GM23248 (cell line): Measurements from ENCODE around the gene PIGN. TPM values are rescaled to one million over a fixed set of nuclear protein-coding genes. Genes with fewer than 3 reads are reported as not detected.

ENCODE experiments used
- DNase-seq: peaks from one replicate; pipeline ENCODE4 v3.0.0-alpha.2; 2015
- H2AFZ ChIP-seq: fragments of 200-600 bp; sonication (generic); 2 replicates; pipeline ENCODE4 v1.6.1; 2016; ENCODE audit warnings: antibody characterized with exemption
- H3F3A ChIP-seq: fragments of 200-600 bp; sonication (generic); 2 replicates; pipeline ENCODE4 v1.6.1; 2016; ENCODE audit warnings: mild to moderate bottlenecking, antibody characterized with exemption, mixed run types; ENCODE audit not compliant: insufficient read depth
- H3K27ac ChIP-seq: fragments of 200-600 bp; sonication (generic); 2 replicates; pipeline ENCODE4 v1.5.1; 2016; ENCODE audit warnings: mild to moderate bottlenecking
- H3K27me3 ChIP-seq: fragments of 200-600 bp; sonication (generic); replicated peaks from 2 replicates; pipeline ENCODE4 v1.6.1; 2016; ENCODE audit warnings: mild to moderate bottlenecking; ENCODE audit not compliant: insufficient read depth
- H3K36me3 ChIP-seq: fragments of 200-600 bp; sonication (generic); 2 replicates; pipeline ENCODE4 v1.6.1; 2016; ENCODE audit warnings: low read depth, mild to moderate bottlenecking
- H3K4me1 ChIP-seq: fragments of 200-600 bp; sonication (generic); 2 replicates; pipeline ENCODE4 v1.6.1; 2016; ENCODE audit warnings: mild to moderate bottlenecking; ENCODE audit not compliant: insufficient read depth
- H3K4me2 ChIP-seq: fragments of 200-600 bp; sonication (generic); one replicate; pipeline ENCODE4 v1.6.1; 2016; ENCODE audit warnings: mild to moderate bottlenecking; ENCODE audit not compliant: unreplicated experiment
- H3K4me3 ChIP-seq: fragments of 200-600 bp; sonication (generic); 2 replicates; pipeline ENCODE4 v1.5.1; 2016; ENCODE audit warnings: mild to moderate bottlenecking
- H3K79me2 ChIP-seq: fragments of 200-600 bp; sonication (generic); 2 replicates; pipeline ENCODE4 v1.6.1; 2016; ENCODE audit warnings: mild to moderate bottlenecking; ENCODE audit not compliant: insufficient read depth
- H3K9ac ChIP-seq: fragments of 200-600 bp; sonication (generic); 2 replicates; pipeline ENCODE4 v1.6.1; 2016; ENCODE audit warnings: mild to moderate bottlenecking
- H3K9me2 ChIP-seq: fragments of 200-600 bp; sonication (generic); 2 replicates; pipeline ENCODE4 v1.6.1; 2016; ENCODE audit warnings: mixed run types, mild to moderate bottlenecking, moderate library complexity; ENCODE audit not compliant: insufficient read depth
- H3K9me3 ChIP-seq: fragments of 200-600 bp; sonication (generic); one replicate; pipeline ENCODE4 v1.6.1; 2017; ENCODE audit warnings: low read depth
- H4K20me1 ChIP-seq: fragments of 200-600 bp; sonication (generic); 2 replicates; pipeline ENCODE4 v1.6.0; 2016; ENCODE audit not compliant: insufficient read depth
- EZH2 ChIP-seq: fragments of 200-600 bp; sonication (generic); IDR thresholded peaks from 2 replicates; pipeline ENCODE4 v1.6.1; 2018; ENCODE audit warnings: antibody characterized with exemption, mild to moderate bottlenecking; ENCODE audit not compliant: insufficient read depth, poor library complexity, severe bottlenecking
- EZH2phosphoT487 ChIP-seq: fragments of 200-600 bp; sonication (generic); IDR thresholded peaks from 2 replicates; pipeline ENCODE4 v1.6.1; 2018; ENCODE audit warnings: antibody characterized with exemption, moderate library complexity, mild to moderate bottlenecking, low read depth; ENCODE audit not compliant: insufficient read depth
- WGBS, 2 experiments: methylation state at CpG; one replicate each; pipeline ENCODE4 v1.1.6; 2015 to 2017; ENCODE audit warnings: low lambda C conversion rate in 2 of 2, low coverage in 1 of 2; ENCODE audit errors: missing lambda C conversion rate in 2 of 2; 5-methylcytosine and 5-hydroxymethylcytosine counted together
- in situ Hi-C: fragments of 300-500 bp; cut with MboI; formaldehyde crosslinking; loops from 2 replicates; pipeline ENCODE4 v1.15.0; 2020
- polyA plus RNA-seq: library from polyadenylated mRNA; unstranded; fragments of >200 nt; fragmentation: Nextera tagmentation; extraction: Ambion mirVana; gene quantifications from 2 replicates; pipeline ENCODE4 v1.2.1, GENCODE V29; 2016
- total RNA-seq: library from RNA; depleted of rRNA; stranded (reverse); fragments of >200 nt; shearing (Covaris generic); gene quantifications from 2 replicates; pipeline ENCODE4 v1.2.3, GENCODE V29; 2014; rRNA removed

PIGN gene
- total and polyA plus RNA-seq, 2 experiments from 2014 or later = 16.0 to 27.2 TPM

DNA sequence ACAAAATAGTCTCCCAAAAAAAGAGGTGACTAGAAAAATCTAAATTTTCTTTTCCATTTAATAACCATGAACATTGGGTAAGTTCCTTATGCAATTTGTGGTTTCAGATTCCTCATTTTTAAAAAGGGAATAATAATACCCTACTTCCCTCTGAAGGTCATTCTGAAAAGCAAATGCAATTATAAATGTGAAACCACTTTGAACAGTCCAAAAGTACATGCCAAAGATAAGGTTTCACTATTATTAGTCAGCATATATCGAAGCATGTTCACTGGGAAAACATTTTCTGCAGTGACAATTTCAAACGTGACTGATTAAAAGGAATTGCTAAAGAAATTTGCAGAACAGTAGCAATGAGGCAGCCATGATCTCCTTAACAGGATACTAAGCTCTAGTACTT lies 193.9 kb downstream of the PIGN start:
- Histone ChIP-seq H3K27ac (peak overlapping the region; percentile 90), H3K27me3 (no peaks in the 10 kb centered on the region), H4K20me1 (no peaks in the 10 kb centered on the region), H3K9me3 (no peaks in the 10 kb centered on the region), H3K4me2 (peak overlapping the region; percentile 67), H2AFZ (peak overlapping the region; percentile 49), H3K4me1 (peaks cover 47% of the 10 kb centered on the region), H3K9me2 (no peaks in the 10 kb centered on the region), H3K9ac (peak overlapping the region; percentile 66), H3K4me3 (peak overlapping the region; percentile 42), H3K79me2 (no peaks in the 10 kb centered on the region), H3F3A (peaks cover 44% of the 10 kb centered on the region), H3K36me3 (no peaks in the 10 kb centered on the region)
- in situ Hi-C loops = no loop called here
- TF ChIP-seq EZH2 = no peak
- no peak for TF ChIP-seq EZH2phosphoT487
- WGBS, 2 experiments = 0 to 3% methylated on average over 2 of the region's 2 CpGs
- DNase-seq = peak; percentile 71

DNA sequence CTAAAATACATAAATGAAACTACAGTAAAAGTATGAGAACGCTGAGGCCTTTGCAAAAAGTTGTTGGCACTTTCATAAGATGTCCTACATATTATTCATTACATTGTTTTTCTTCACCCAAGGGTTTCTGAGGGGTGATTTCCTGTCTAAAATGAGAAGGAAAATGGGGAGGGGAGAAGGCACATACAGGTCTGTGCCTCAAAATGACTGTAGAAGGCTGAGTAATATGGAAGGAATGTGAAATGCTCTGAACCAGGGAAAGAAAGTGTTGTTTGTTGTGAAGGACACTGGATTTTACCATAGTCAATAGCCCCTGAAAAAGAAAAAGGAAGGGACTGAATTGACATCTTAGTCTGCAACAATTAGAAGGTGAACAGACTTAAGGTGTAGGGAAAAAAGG lies 194.6 kb downstream of the PIGN start:
- Histone ChIP-seq H3K27me3 (no peaks in the 10 kb centered on the region), H3F3A (peaks cover 44% of the 10 kb centered on the region), H4K20me1 (no peaks in the 10 kb centered on the region), H3K36me3 (no peaks in the 10 kb centered on the region), H3K4me3 (peak overlapping the region; percentile 42), H3K4me2 (peak overlapping the region; percentile 67), H2AFZ (peak overlapping the region; percentile 49), H3K9me2 (no peaks in the 10 kb centered on the region), H3K4me1 (peaks cover 47% of the 10 kb centered on the region), H3K9ac (peak overlapping the region; percentile 66), H3K79me2 (no peaks in the 10 kb centered on the region), H3K27ac (peak overlapping the region; percentile 90), H3K9me3 (no peaks in the 10 kb centered on the region)
- 0 to 8% methylated on average over 1 of the region's 1 CpG for WGBS, 2 experiments
- peak; percentile 81 for DNase-seq
- TF ChIP-seq EZH2 (no peak), EZH2phosphoT487 (no peak)
- in situ Hi-C loops = no loop called here

DNA sequence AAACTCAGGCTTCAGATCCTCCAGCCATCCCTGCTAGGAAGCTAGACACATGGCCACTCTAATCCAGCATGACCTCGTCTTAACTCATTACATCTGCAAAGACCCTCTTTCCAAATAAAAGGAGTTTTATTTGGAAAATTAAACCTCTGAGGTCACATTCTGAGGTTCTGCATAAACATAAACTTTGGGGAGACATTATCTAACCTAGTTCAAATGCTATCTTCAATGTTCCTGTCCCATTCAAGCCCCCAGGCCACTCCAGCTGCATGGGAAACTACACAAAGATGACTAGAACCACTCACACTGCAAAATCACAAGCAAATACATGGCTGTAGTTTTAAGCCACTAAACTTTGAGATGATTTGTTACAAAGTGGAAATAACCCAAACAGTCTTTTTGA lies 195.0 kb downstream of the PIGN start:
- no peaks in the 10 kb centered on the region for H3K9me2 ChIP-seq
- H3K27ac ChIP-seq = peak overlapping the region; percentile 90
- no peaks in the 10 kb centered on the region for H3K36me3 ChIP-seq
- DNase-seq = peak; percentile 22
- H3K4me1 ChIP-seq = peaks cover 47% of the 10 kb centered on the region
- H2AFZ ChIP-seq = peak overlapping the region; percentile 49
- no peak for TF ChIP-seq EZH2
- H3K4me2 ChIP-seq = peak overlapping the region; percentile 67
- no peaks in the 10 kb centered on the region for H4K20me1 ChIP-seq
- no peaks in the 10 kb centered on the region for H3K9me3 ChIP-seq
- no peaks in the 10 kb centered on the region for H3K79me2 ChIP-seq
- H3K9ac ChIP-seq = peak overlapping the region; percentile 66
- no peaks in the 10 kb centered on the region for H3K27me3 ChIP-seq
- in situ Hi-C loops = no loop called here
- peak overlapping the region; percentile 42 for H3K4me3 ChIP-seq
- 90 to 94% methylated on average over 1 of the region's 1 CpG for WGBS, 2 experiments
- peaks cover 44% of the 10 kb centered on the region for H3F3A ChIP-seq

DNA sequence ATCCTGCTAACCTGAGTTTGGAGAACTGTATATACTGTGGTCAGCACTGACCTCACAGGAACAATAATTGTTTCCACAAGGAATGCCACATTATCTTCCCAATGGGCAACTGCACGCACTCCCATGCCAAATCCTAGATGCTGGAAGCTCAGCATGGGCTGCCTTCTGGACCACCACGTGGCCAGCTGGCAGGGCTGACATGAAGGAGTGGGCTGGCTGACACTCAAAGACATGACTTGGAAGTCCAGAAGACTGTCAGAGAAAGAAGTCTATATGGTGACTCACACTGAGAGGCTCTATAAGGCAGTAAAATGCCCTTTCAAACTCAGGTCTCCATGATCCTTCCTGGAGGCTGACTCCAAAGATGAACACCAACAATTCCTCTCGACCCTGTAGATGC lies 195.7 kb downstream of the PIGN start:
- peak; percentile 79 for DNase-seq
- Histone ChIP-seq H3K27me3 (no peaks in the 10 kb centered on the region), H3K4me2 (peak overlapping the region; percentile 67), H3K9ac (no peak overlapping the region), H2AFZ (peak overlapping the region; percentile 49), H3K4me3 (no peak overlapping the region), H3K79me2 (no peaks in the 10 kb centered on the region), H3K27ac (peak overlapping the region; percentile 90), H3K9me2 (no peaks in the 10 kb centered on the region), H4K20me1 (no peaks in the 10 kb centered on the region), H3K36me3 (no peaks in the 10 kb centered on the region), H3F3A (peaks cover 44% of the 10 kb centered on the region), H3K9me3 (no peaks in the 10 kb centered on the region), H3K4me1 (peaks cover 47% of the 10 kb centered on the region)
- TF ChIP-seq EZH2phosphoT487 (no peak), EZH2 (no peak)
- WGBS, 2 experiments = 29 to 30% methylated on average over 3 of the region's 3 CpGs
- in situ Hi-C loops = no loop called here

Other genes starting within 250 kb of the PIGN start
- 31.6 and 38.6 TPM in 2 replicates for gene RELCH, start 199 bp upstream of the PIGN start, total RNA-seq
- gene RELCH, start 199 bp upstream of the PIGN start, polyA plus RNA-seq = 7.9 and 8.6 TPM in 2 replicates
- gene TNFRSF11A, start 138.3 kb upstream of the PIGN start, total RNA-seq = 0.22 TPM in 1 of 2 replicates, not detected in the other
- 0.09 TPM in 1 of 2 replicates, not detected in the other for gene TNFRSF11A, start 138.3 kb upstream of the PIGN start, polyA plus RNA-seq